PFSK-1 (cell line): Measurements from ENCODE around the gene DCAF10.

Source experiments
- FOXP2 ChIP-seq: optimal IDR thresholded peaks from 2 replicates; pipeline ENCODE3; 2011; ENCODE audit warnings: borderline replicate concordance, control low read depth, inconsistent platforms; ENCODE audit not compliant: insufficient read depth; ENCODE audit errors: extremely low read length, extremely low read depth
- POLR2AphosphoS5 ChIP-seq: IDR thresholded peaks from 2 replicates; pipeline ENCODE4 v1.6.1; 2012; ENCODE audit warnings: low read depth, mild to moderate bottlenecking, control low read depth, low read length, moderate library complexity
- SIN3A ChIP-seq: IDR thresholded peaks from 2 replicates; pipeline ENCODE4 v1.6.1; 2012; ENCODE audit warnings: mild to moderate bottlenecking, low read length, moderate library complexity, borderline replicate concordance; ENCODE audit not compliant: insufficient read depth
- TAF1 ChIP-seq: IDR thresholded peaks from 2 replicates; pipeline ENCODE4 v1.6.1; 2012; ENCODE audit warnings: low read length, control low read depth, borderline replicate concordance; ENCODE audit not compliant: insufficient read depth
- TF ChIP-seq, protein P1 (sequence below), 2 experiments: IDR thresholded peaks; 2 replicates each; pipeline versions ENCODE4 v1.6.1 to v1.8.0; 2011 to 2012; ENCODE audit warnings: low read depth in 2 of 2, low read length in 2 of 2, control low read depth in 1 of 2, inconsistent platforms in 1 of 2, mild to moderate bottlenecking in 1 of 2, moderate library complexity in 1 of 2; ENCODE audit not compliant: insufficient read depth in 1 of 2

DNA sequence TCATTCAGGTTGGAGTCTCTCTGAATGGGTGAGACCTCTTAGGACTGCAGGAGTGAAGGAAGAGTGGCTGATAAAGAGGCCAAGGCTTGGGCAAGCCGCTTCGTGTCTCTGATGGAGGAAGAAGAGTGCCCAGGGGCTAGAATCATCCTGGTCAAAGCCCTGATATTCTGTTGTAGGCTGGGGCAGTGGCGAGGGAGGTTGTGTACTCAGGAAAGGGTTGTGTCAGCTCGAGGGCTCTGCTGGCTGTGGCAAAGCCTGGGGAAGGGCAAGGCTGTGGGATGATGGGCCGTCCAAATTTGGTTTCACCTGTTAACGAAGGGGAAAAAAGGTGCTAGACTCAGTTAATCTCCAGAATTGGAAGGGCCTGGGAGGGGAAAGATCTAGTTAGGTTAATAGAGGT is 49.4 kb upstream of the DCAF10 start:
- TF ChIP-seq POLR2AphosphoS5: no peak
- no peak for TF ChIP-seq SIN3A
- TF ChIP-seq TAF1: no peak
- TF ChIP-seq, protein P1, sequence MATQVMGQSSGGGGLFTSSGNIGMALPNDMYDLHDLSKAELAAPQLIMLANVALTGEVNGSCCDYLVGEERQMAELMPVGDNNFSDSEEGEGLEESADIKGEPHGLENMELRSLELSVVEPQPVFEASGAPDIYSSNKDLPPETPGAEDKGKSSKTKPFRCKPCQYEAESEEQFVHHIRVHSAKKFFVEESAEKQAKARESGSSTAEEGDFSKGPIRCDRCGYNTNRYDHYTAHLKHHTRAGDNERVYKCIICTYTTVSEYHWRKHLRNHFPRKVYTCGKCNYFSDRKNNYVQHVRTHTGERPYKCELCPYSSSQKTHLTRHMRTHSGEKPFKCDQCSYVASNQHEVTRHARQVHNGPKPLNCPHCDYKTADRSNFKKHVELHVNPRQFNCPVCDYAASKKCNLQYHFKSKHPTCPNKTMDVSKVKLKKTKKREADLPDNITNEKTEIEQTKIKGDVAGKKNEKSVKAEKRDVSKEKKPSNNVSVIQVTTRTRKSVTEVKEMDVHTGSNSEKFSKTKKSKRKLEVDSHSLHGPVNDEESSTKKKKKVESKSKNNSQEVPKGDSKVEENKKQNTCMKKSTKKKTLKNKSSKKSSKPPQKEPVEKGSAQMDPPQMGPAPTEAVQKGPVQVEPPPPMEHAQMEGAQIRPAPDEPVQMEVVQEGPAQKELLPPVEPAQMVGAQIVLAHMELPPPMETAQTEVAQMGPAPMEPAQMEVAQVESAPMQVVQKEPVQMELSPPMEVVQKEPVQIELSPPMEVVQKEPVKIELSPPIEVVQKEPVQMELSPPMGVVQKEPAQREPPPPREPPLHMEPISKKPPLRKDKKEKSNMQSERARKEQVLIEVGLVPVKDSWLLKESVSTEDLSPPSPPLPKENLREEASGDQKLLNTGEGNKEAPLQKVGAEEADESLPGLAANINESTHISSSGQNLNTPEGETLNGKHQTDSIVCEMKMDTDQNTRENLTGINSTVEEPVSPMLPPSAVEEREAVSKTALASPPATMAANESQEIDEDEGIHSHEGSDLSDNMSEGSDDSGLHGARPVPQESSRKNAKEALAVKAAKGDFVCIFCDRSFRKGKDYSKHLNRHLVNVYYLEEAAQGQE (IDR thresholded peaks at IDR 0.05; ENCODE audit: insufficient read depth in 1 of 2, low read depth in 2 of 2, low read length in 2 of 2): no peak
- no peak for TF ChIP-seq FOXP2
